ENCODE results near the gene PIGK.

DNA sequence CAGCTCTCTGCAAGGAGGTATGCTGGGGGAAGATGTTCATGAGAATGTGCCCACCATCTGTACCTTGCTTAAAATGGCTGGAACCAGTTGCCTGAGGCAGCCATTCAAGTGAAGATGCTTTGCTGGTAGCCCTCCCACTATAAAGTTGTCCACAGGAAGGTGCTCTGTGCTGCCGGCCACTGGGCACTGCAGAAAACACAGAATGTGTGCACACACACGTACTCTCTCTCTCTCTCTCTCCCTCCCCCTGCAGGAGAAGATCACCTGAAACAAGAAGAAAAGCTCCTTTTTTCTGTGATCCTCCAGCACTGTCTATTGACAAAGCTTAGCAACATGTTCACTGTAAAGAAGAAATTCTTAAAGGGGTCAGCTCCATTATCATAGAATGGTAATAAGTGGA is 134.8 kb downstream of the PIGK start:
- TF ChIP-seq, protein P1, sequence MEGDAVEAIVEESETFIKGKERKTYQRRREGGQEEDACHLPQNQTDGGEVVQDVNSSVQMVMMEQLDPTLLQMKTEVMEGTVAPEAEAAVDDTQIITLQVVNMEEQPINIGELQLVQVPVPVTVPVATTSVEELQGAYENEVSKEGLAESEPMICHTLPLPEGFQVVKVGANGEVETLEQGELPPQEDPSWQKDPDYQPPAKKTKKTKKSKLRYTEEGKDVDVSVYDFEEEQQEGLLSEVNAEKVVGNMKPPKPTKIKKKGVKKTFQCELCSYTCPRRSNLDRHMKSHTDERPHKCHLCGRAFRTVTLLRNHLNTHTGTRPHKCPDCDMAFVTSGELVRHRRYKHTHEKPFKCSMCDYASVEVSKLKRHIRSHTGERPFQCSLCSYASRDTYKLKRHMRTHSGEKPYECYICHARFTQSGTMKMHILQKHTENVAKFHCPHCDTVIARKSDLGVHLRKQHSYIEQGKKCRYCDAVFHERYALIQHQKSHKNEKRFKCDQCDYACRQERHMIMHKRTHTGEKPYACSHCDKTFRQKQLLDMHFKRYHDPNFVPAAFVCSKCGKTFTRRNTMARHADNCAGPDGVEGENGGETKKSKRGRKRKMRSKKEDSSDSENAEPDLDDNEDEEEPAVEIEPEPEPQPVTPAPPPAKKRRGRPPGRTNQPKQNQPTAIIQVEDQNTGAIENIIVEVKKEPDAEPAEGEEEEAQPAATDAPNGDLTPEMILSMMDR (IDR thresholded peaks at IDR 0.05; ENCODE audit: low read length) = no peak
- no peak for TF ChIP-seq EZH2 (IDR thresholded peaks at IDR 0.05; ENCODE audit: borderline replicate concordance, low read length)
